GM12878 (cell line): ENCODE measurements around the gene MOV10L1. TPM values are rescaled to one million over a fixed set of nuclear protein-coding genes. Genes with fewer than 3 reads are reported as not detected.

Experiments
- ATAC-seq: fragments of 200-7000 bp; cut with Tn5 transposase; 3 replicates; pipeline ENCODE4 v1.9.1; 2020; ENCODE audit warnings: mild to moderate bottlenecking, moderate library complexity
- BruUV-seq: library from RNA; stranded (reverse); fragments of 400-500 nt; replicated peaks from 2 replicates; lab custom pipeline; 2021; lab: Mats Ljungman, UMichigan
- CTCF ChIA-PET: fragments of 300-600 bp; sonication (Branson Sonifier 250); formaldehyde crosslinking; extraction: SDS; loops from one replicate; lab custom pipeline; 2021; ENCODE audit warnings: inconsistent platforms; lab: Yijun Ruan, JAX
- POLR2A ChIA-PET: fragments of 350-600 bp; formaldehyde crosslinking; extraction: SDS; loops from one replicate; lab custom pipeline; 2021; ENCODE audit warnings: inconsistent platforms; lab: Charles Lee
- RAD21 ChIA-PET: fragments of 300-600 bp; sonication (Branson Sonifier 250); formaldehyde crosslinking; loops from one replicate; lab custom pipeline; 2023; ENCODE audit warnings: antibody characterized with exemption; ENCODE audit not compliant: unreplicated experiment; lab: Charles Lee
- SMC1A ChIA-PET: fragments of 300-600 bp; sonication (Branson Sonifier 250); formaldehyde crosslinking; loops from one replicate; lab custom pipeline; 2023; ENCODE audit not compliant: unreplicated experiment, uncharacterized antibody; lab: Charles Lee
- DNase-seq: peaks from one replicate; pipeline ENCODE4 v3.0.0-alpha.2; 2011; ENCODE audit warnings: low read depth, low spot score
- FAIRE-seq: peaks from 3 replicates; lab custom pipeline; 2011; peaks lifted over from hg19 to GRCh38; lab: Jason Lieb, UNC
- H2AFZ ChIP-seq: 2 replicates; pipeline ENCODE4 v1.6.0; 2011; ENCODE audit warnings: low read depth, low read length, control low read depth; ENCODE audit not compliant: control insufficient read depth
- H3K27ac ChIP-seq: 2 replicates; pipeline ENCODE4 v1.5.1; 2011; ENCODE audit warnings: control low read depth; ENCODE audit not compliant: control insufficient read depth, insufficient read depth
- H3K27me3 ChIP-seq, 2 experiments: replicated peaks in 1 of 2; 2 replicates each; pipeline versions ENCODE4 v1.6.0 to v1.6.1; 2011; ENCODE audit warnings: low read length in 1 of 2; ENCODE audit not compliant: control insufficient read depth in 2 of 2, insufficient read depth in 2 of 2
- H3K36me3 ChIP-seq, 2 experiments: 2 replicates each; pipeline ENCODE4 v1.5.1; 2011; ENCODE audit warnings: low read length in 1 of 2; ENCODE audit not compliant: control insufficient read depth in 2 of 2, insufficient read depth in 2 of 2
- H3K4me1 ChIP-seq: 2 replicates; pipeline ENCODE4 v1.6.1; 2011; ENCODE audit warnings: mild to moderate bottlenecking, low read length, moderate library complexity, mixed read lengths; ENCODE audit not compliant: control insufficient read depth, insufficient read depth
- H3K4me2 ChIP-seq: 2 replicates; pipeline ENCODE4 v1.6.0; 2011; ENCODE audit warnings: control low read depth; ENCODE audit not compliant: control insufficient read depth, insufficient read depth
- H3K4me3 ChIP-seq: fragments of 200-600 bp; sonication (generic); 2 replicates; pipeline ENCODE4 v1.5.1; 2016
- H3K79me2 ChIP-seq: 2 replicates; pipeline ENCODE4 v1.6.0; 2011; ENCODE audit warnings: low read length; ENCODE audit not compliant: control insufficient read depth, insufficient read depth
- H3K9ac ChIP-seq: 2 replicates; pipeline ENCODE4 v1.8.0; 2011; ENCODE audit warnings: low read length, control low read depth, mixed read lengths; ENCODE audit not compliant: control insufficient read depth, insufficient read depth
- H3K9me3 ChIP-seq: replicated peaks from 3 replicates; pipeline ENCODE4 v1.5.1; 2011; ENCODE audit warnings: mild to moderate bottlenecking, low read length; ENCODE audit not compliant: control insufficient read depth, insufficient read depth
- H4K20me1 ChIP-seq: 2 replicates; pipeline ENCODE4 v1.6.0; 2011; ENCODE audit not compliant: control insufficient read depth, insufficient read depth
- CREB1 ChIP-seq: IDR thresholded peaks from 2 replicates; pipeline ENCODE4 v1.6.1; 2012; ENCODE audit warnings: low read depth, mild to moderate bottlenecking, inconsistent platforms
- IKZF1 ChIP-seq: fragments of 450-650 bp; conservative IDR thresholded peaks from 2 replicates; pipeline ENCODE4 v1.6.1; 2017; ENCODE audit warnings: antibody characterized with exemption, mild to moderate bottlenecking
- IKZF2 ChIP-seq, 2 experiments: fragments of 450-650 bp; IDR thresholded peaks; 2 replicates each; pipeline ENCODE4 v1.6.1; 2017; ENCODE audit warnings: mild to moderate bottlenecking in 2 of 2, moderate library complexity in 2 of 2
- SIN3A ChIP-seq: IDR thresholded peaks from 2 replicates; pipeline ENCODE4 v1.6.1; 2012; ENCODE audit warnings: low read depth, low read length, improper control_type of control experiment
- SMC3 ChIP-seq: IDR thresholded peaks from 2 replicates; pipeline ENCODE4 v1.6.1; 2011; ENCODE audit warnings: low read length, improper control_type of control experiment, borderline replicate concordance
- ZNF24 ChIP-seq: fragments of 450-650 bp; IDR thresholded peaks from 2 replicates; pipeline ENCODE4 v1.6.1; 2017; ENCODE audit warnings: antibody characterized with exemption, mild to moderate bottlenecking
- WGBS: methylation state at CpG from one replicate; pipeline ENCODE4 v1.1.6; 2016; ENCODE audit warnings: low lambda C conversion rate; ENCODE audit not compliant: insufficient replicate concordance, insufficient coverage; ENCODE audit errors: missing lambda C conversion rate; 5-methylcytosine and 5-hydroxymethylcytosine counted together
- in situ Hi-C: fragments of 300-500 bp; cut with MboI; formaldehyde crosslinking; loops from 9 replicates; pipeline ENCODE4 v1.14.3; 2018; ENCODE audit warnings: mixed read lengths
- intact Hi-C: fragments of 100-400 bp; cut with micrococcal nuclease; formaldehyde crosslinking; loops from one replicate; pipeline ENCODE4 v1.14.2; 2022; ENCODE audit not compliant: unreplicated experiment
- polyA plus RNA-seq, 11 experiments: library from polyadenylated mRNA; depleted of rRNA in 4 of 11; unstranded in 6 of 11; stranded (reverse) in 5 of 11; fragments of >200 nt; fragmentation: Nextera tagmentation in 4 of 11; fragmentation: Illumina TruSeq in 1 of 11; extraction: Ambion mirVana in 4 of 11; extraction: Trizol in 1 of 11; gene quantifications; 1 replicate in 1 of 11; 2 replicates in 10 of 11; pipeline versions ENCODE4 v1.2.1 to v1.2.3, GENCODE V29; 2011 to 2016; ENCODE audit warnings: inconsistent platforms in 2 of 11, missing spikeins in 2 of 11, low read depth in 1 of 11
- total RNA-seq, 4 experiments: library from RNA; depleted of rRNA in 3 of 4; stranded (reverse); fragments of >200 nt in 3 of 4; fragmentation: Illumina TruSeq in 1 of 4; extraction: Trizol in 1 of 4; gene quantifications; 2 replicates each; pipeline versions ENCODE4 v1.2.1 to v1.2.3, GENCODE V29; 2013 to 2021
- TF ChIP-seq, protein P1 (sequence below), 3 experiments: IDR thresholded peaks in 2 of 3; conservative IDR thresholded peaks in 1 of 3; 2 replicates each; pipeline ENCODE4 v1.5.1; 2011; ENCODE audit warnings: low read depth in 3 of 3, low read length in 3 of 3, mild to moderate bottlenecking in 3 of 3, control low read depth in 2 of 3, moderate library complexity in 2 of 3, inconsistent platforms in 1 of 3, mixed read lengths in 1 of 3; ENCODE audit not compliant: control insufficient read depth in 2 of 3, insufficient read depth in 1 of 3; ENCODE audit errors: extremely low read depth in 1 of 3
- TF ChIP-seq, protein P2 (sequence below): fragments of 450-650 bp; IDR thresholded peaks from 2 replicates; pipeline ENCODE4 v1.6.1; 2016; ENCODE audit warnings: mild to moderate bottlenecking
- TF ChIP-seq, protein P3 (sequence below): IDR thresholded peaks from 2 replicates; pipeline ENCODE4 v1.6.1; 2012; ENCODE audit warnings: low read depth, low read length, improper control_type of control experiment
- TF ChIP-seq, protein P4 (sequence below): IDR thresholded peaks from 2 replicates; pipeline ENCODE4 v1.6.1; 2012; ENCODE audit warnings: low read length, inconsistent platforms
- TF ChIP-seq, protein P5 (sequence below): IDR thresholded peaks from 2 replicates; pipeline ENCODE4 v1.6.1; 2012; ENCODE audit warnings: improper control_type of control experiment, low read depth, low read length; ENCODE audit not compliant: insufficient replicate concordance

Gene MOV10L1
- total and polyA plus RNA-seq, 10 of the 15 experiments (the other 5 are each of a cell fraction or from before 2014, with no cell fraction given) = 0.22 TPM; not detected in 9

DNA sequence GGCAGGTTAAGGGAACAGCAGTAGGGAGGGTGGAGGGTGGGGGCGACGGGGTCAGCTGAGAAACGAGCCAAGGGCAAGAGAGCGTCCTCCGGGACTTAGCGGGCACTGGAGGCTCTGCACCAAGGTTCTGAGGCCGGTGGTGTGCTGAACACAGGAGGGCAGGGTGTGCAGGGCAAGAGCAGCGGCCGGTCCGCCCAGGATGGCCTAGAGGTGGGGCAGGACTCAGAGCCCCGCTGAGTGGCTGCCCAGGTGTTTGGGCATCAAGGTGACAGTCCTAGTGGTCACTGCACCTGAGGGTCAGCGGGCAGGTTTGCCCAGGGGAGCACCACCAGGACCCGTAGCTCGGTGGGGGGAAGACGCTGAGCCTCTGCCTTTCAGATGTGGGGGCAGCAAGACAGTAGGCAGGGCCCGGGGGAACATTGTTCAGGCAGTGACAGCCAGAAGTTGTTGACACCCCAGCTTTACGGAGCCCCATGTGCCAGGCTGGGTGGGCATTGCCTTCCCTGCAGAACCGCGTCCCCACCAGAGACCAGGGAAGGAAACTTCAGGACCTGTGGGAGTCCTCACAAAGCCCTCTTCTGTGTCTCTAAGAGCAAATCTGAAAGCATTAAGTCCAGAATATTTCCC lies 27.2 kb upstream of the MOV10L1 start:
- no peaks in the 10 kb centered on the region for H3K36me3 ChIP-seq
- H3K9me3 ChIP-seq = no peaks in the 10 kb centered on the region
- no peak overlapping the region for H2AFZ ChIP-seq
- H3K4me3 ChIP-seq = no peak overlapping the region
- H3K27ac ChIP-seq = no peak overlapping the region
- ChIA-PET RAD21 (no interaction called here), CTCF (no interaction called here), POLR2A (no interaction called here), SMC1A (no interaction called here)
- no peaks in the 10 kb centered on the region for H3K4me1 ChIP-seq
- H3K79me2 ChIP-seq = no peaks in the 10 kb centered on the region
- no peak overlapping the region for H3K4me2 ChIP-seq
- H3K9ac ChIP-seq = no peak overlapping the region
- FAIRE-seq (no peak), ATAC-seq (no peak), DNase-seq (no peak)
- no peaks in the 10 kb centered on the region for H4K20me1 ChIP-seq
- 42% methylated on average over 19 of the region's 19 CpGs for WGBS
- TF ChIP-seq CREB1 = no peak
- no peak for TF ChIP-seq IKZF1
- no peak for TF ChIP-seq SMC3
- no peak for TF ChIP-seq IKZF2 (IDR thresholded peaks at IDR 0.05)
- TF ChIP-seq, protein P1, sequence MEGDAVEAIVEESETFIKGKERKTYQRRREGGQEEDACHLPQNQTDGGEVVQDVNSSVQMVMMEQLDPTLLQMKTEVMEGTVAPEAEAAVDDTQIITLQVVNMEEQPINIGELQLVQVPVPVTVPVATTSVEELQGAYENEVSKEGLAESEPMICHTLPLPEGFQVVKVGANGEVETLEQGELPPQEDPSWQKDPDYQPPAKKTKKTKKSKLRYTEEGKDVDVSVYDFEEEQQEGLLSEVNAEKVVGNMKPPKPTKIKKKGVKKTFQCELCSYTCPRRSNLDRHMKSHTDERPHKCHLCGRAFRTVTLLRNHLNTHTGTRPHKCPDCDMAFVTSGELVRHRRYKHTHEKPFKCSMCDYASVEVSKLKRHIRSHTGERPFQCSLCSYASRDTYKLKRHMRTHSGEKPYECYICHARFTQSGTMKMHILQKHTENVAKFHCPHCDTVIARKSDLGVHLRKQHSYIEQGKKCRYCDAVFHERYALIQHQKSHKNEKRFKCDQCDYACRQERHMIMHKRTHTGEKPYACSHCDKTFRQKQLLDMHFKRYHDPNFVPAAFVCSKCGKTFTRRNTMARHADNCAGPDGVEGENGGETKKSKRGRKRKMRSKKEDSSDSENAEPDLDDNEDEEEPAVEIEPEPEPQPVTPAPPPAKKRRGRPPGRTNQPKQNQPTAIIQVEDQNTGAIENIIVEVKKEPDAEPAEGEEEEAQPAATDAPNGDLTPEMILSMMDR (IDR thresholded peaks at IDR 0.05 in 2 of 3, conservative IDR thresholded peaks at IDR 0.05 in 1 of 3; ENCODE audit: control insufficient read depth in 2 of 3, extremely low read depth in 1 of 3, insufficient read depth in 1 of 3, low read depth in 3 of 3, low read length in 3 of 3) = no peak
- TF ChIP-seq ZNF24 = no peak
- TF ChIP-seq, protein P2, sequence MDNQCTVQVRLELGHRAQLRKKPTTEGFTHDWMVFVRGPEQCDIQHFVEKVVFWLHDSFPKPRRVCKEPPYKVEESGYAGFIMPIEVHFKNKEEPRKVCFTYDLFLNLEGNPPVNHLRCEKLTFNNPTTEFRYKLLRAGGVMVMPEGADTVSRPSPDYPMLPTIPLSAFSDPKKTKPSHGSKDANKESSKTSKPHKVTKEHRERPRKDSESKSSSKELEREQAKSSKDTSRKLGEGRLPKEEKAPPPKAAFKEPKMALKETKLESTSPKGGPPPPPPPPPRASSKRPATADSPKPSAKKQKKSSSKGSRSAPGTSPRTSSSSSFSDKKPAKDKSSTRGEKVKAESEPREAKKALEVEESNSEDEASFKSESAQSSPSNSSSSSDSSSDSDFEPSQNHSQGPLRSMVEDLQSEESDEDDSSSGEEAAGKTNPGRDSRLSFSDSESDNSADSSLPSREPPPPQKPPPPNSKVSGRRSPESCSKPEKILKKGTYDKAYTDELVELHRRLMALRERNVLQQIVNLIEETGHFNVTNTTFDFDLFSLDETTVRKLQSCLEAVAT = no peak
- TF ChIP-seq SIN3A = no peak
- TF ChIP-seq, protein P3, sequence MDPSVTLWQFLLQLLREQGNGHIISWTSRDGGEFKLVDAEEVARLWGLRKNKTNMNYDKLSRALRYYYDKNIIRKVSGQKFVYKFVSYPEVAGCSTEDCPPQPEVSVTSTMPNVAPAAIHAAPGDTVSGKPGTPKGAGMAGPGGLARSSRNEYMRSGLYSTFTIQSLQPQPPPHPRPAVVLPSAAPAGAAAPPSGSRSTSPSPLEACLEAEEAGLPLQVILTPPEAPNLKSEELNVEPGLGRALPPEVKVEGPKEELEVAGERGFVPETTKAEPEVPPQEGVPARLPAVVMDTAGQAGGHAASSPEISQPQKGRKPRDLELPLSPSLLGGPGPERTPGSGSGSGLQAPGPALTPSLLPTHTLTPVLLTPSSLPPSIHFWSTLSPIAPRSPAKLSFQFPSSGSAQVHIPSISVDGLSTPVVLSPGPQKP = no peak
- TF ChIP-seq, protein P4, sequence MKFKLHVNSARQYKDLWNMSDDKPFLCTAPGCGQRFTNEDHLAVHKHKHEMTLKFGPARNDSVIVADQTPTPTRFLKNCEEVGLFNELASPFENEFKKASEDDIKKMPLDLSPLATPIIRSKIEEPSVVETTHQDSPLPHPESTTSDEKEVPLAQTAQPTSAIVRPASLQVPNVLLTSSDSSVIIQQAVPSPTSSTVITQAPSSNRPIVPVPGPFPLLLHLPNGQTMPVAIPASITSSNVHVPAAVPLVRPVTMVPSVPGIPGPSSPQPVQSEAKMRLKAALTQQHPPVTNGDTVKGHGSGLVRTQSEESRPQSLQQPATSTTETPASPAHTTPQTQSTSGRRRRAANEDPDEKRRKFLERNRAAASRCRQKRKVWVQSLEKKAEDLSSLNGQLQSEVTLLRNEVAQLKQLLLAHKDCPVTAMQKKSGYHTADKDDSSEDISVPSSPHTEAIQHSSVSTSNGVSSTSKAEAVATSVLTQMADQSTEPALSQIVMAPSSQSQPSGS = no peak
- TF ChIP-seq, protein P5, sequence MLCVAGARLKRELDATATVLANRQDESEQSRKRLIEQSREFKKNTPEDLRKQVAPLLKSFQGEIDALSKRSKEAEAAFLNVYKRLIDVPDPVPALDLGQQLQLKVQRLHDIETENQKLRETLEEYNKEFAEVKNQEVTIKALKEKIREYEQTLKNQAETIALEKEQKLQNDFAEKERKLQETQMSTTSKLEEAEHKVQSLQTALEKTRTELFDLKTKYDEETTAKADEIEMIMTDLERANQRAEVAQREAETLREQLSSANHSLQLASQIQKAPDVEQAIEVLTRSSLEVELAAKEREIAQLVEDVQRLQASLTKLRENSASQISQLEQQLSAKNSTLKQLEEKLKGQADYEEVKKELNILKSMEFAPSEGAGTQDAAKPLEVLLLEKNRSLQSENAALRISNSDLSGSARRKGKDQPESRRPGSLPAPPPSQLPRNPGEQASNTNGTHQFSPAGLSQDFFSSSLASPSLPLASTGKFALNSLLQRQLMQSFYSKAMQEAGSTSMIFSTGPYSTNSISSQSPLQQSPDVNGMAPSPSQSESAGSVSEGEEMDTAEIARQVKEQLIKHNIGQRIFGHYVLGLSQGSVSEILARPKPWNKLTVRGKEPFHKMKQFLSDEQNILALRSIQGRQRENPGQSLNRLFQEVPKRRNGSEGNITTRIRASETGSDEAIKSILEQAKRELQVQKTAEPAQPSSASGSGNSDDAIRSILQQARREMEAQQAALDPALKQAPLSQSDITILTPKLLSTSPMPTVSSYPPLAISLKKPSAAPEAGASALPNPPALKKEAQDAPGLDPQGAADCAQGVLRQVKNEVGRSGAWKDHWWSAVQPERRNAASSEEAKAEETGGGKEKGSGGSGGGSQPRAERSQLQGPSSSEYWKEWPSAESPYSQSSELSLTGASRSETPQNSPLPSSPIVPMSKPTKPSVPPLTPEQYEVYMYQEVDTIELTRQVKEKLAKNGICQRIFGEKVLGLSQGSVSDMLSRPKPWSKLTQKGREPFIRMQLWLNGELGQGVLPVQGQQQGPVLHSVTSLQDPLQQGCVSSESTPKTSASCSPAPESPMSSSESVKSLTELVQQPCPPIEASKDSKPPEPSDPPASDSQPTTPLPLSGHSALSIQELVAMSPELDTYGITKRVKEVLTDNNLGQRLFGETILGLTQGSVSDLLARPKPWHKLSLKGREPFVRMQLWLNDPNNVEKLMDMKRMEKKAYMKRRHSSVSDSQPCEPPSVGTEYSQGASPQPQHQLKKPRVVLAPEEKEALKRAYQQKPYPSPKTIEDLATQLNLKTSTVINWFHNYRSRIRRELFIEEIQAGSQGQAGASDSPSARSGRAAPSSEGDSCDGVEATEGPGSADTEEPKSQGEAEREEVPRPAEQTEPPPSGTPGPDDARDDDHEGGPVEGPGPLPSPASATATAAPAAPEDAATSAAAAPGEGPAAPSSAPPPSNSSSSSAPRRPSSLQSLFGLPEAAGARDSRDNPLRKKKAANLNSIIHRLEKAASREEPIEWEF = no peak
- intact Hi-C loops = no loop called here
- in situ Hi-C loops = no loop called here
- H3K27me3 ChIP-seq = no peaks in the 10 kb centered on the region; a peak in 2 of 4 replicates
- BruUV-seq = no TSS peak
